ENCODE data around the gene MROH2A. TPM values are rescaled to one million over a fixed set of nuclear protein-coding genes. Genes with fewer than 3 reads are reported as not detected.

MROH2A gene
- total and polyA plus RNA-seq, 4 donors, result 0.80 TPM; not detected in 3

GRCh38 chr2:233836359-233836758 is 58.2 kb downstream of the MROH2A start:
- TF ChIP-seq CTCF (IDR thresholded peaks at IDR 0.05; ENCODE audit: control extremely low read depth, extremely low read depth), result no peak
- WGBS, 2 donors, result 97 to 98% methylated on average over 7 of the region's 7 CpGs
- H3K27ac ChIP-seq (ENCODE audit: low read depth in 1 of 2, low read length in 1 of 2), result no peak overlapping the region
- H3K4me3 ChIP-seq, result no peak overlapping the region
- H3K27me3 ChIP-seq (ENCODE audit: control insufficient read depth in 3 of 3, insufficient read depth in 3 of 3, low read length in 2 of 3), result no peaks in the 10 kb centered on the region
- DNase-seq, result no peak
- H3K9ac ChIP-seq (ENCODE audit: insufficient read depth in 1 of 2, low read length in 2 of 2), result no peak overlapping the region
- H3K9me3 ChIP-seq (ENCODE audit: control insufficient read depth in 4 of 4, insufficient read depth in 3 of 4, low read length in 3 of 4), result no peaks in the 10 kb centered on the region
- no peak for ATAC-seq (ENCODE audit: insufficient read depth, low FRiP score)
- H3K4me1 ChIP-seq (ENCODE audit: control insufficient read depth in 5 of 5, insufficient read depth in 5 of 5, low read length in 5 of 5), result peaks cover 0 to 9% (median 0%) of the 10 kb centered on the region in 5 donors
- H3K36me3 ChIP-seq (ENCODE audit: control insufficient read depth in 4 of 4, insufficient read depth in 4 of 4, low read length in 4 of 4), result peaks cover 0 to 17% (median 4%) of the 10 kb centered on the region in 4 donors

GRCh38 chr2:233837694-233838229 is 59.6 kb downstream of the MROH2A start:
- no peaks in the 10 kb centered on the region for H3K9me3 ChIP-seq (ENCODE audit: control insufficient read depth in 4 of 4, insufficient read depth in 3 of 4, low read length in 3 of 4)
- H3K4me1 ChIP-seq (ENCODE audit: control insufficient read depth in 5 of 5, insufficient read depth in 5 of 5, low read length in 5 of 5), result peaks cover 0 to 7% (median 0%) of the 10 kb centered on the region in 5 donors
- ATAC-seq (ENCODE audit: insufficient read depth, low FRiP score), result no peak
- no peak for TF ChIP-seq CTCF (IDR thresholded peaks at IDR 0.05; ENCODE audit: control extremely low read depth, extremely low read depth)
- peaks cover 0 to 26% (median 4%) of the 10 kb centered on the region in 4 donors for H3K36me3 ChIP-seq (ENCODE audit: control insufficient read depth in 4 of 4, insufficient read depth in 4 of 4, low read length in 4 of 4)
- no peak overlapping the region for H3K27ac ChIP-seq (ENCODE audit: low read depth in 1 of 2, low read length in 1 of 2)
- DNase-seq, result no peak
- no peak overlapping the region for H3K4me3 ChIP-seq
- WGBS, 2 donors, result 90 to 91% methylated on average over 9 of the region's 9 CpGs
- H3K9ac ChIP-seq (ENCODE audit: insufficient read depth in 1 of 2, low read length in 2 of 2), result no peak overlapping the region
- no peaks in the 10 kb centered on the region for H3K27me3 ChIP-seq (ENCODE audit: control insufficient read depth in 3 of 3, insufficient read depth in 3 of 3, low read length in 2 of 3)

- ATAC-seq (ENCODE audit: insufficient read depth, low FRiP score), result no peak
- H3K36me3 ChIP-seq (ENCODE audit: control insufficient read depth in 4 of 4, insufficient read depth in 4 of 4, low read length in 4 of 4), result peaks cover 0 to 26% (median 4%) of the 10 kb centered on the region in 4 donors
- no peak for TF ChIP-seq CTCF (IDR thresholded peaks at IDR 0.05; ENCODE audit: control extremely low read depth, extremely low read depth)
- no peak overlapping the region for H3K4me3 ChIP-seq
- no peak for DNase-seq
- WGBS, 2 donors, result 81 to 84% methylated on average over 7 of the region's 7 CpGs
- H3K9ac ChIP-seq (ENCODE audit: insufficient read depth in 1 of 2, low read length in 2 of 2), result no peak overlapping the region
- no peak overlapping the region for H3K27ac ChIP-seq (ENCODE audit: low read depth in 1 of 2, low read length in 1 of 2)
- peaks cover 0 to 2% (median 0%) of the 10 kb centered on the region in 5 donors for H3K4me1 ChIP-seq (ENCODE audit: control insufficient read depth in 5 of 5, insufficient read depth in 5 of 5, low read length in 5 of 5)
- no peaks in the 10 kb centered on the region for H3K9me3 ChIP-seq (ENCODE audit: control insufficient read depth in 4 of 4, insufficient read depth in 3 of 4, low read length in 3 of 4)
- no peaks in the 10 kb centered on the region for H3K27me3 ChIP-seq (ENCODE audit: control insufficient read depth in 3 of 3, insufficient read depth in 3 of 3, low read length in 2 of 3)
These were observed 60.1 kb downstream of the MROH2A start for GRCh38 chr2:233838251-233838650.
